Bronchial epithelial cell (primary cell): ENCODE measurements around the gene SLIT3. TPM values are rescaled to one million over a fixed set of nuclear protein-coding genes. Genes with fewer than 3 reads are reported as not detected.

Experiments used
- DNase-seq: peaks from one replicate; pipeline ENCODE4 v3.0.0-alpha.2; 2010; ENCODE audit warnings: low read depth
- FAIRE-seq: peaks from 2 replicates; lab custom pipeline; 2011; peaks lifted over from hg19 to GRCh38; lab: Jason Lieb, UNC
- H3K27me3 ChIP-seq: 2 replicates; pipeline ENCODE4 v1.5.1; 2011; ENCODE audit warnings: low read length; ENCODE audit not compliant: control insufficient read depth, insufficient read depth
- H3K36me3 ChIP-seq: 2 replicates; pipeline ENCODE4 v1.5.1; 2011; ENCODE audit warnings: low read length; ENCODE audit not compliant: control insufficient read depth, insufficient read depth
- H3K4me3 ChIP-seq: 2 replicates; pipeline ENCODE4 v1.5.1; 2011; ENCODE audit warnings: mild to moderate bottlenecking, low read depth, low read length, control low read depth
- total RNA-seq: library from RNA; depleted of rRNA; stranded (reverse); fragments of >200 nt; gene quantifications from 2 replicates; pipeline ENCODE4 v1.2.1, GENCODE V29; 2014
- TF ChIP-seq, protein P1 (sequence below): IDR thresholded peaks from 2 replicates; pipeline ENCODE4 v1.5.1; 2011; ENCODE audit warnings: mild to moderate bottlenecking, moderate library complexity, low read length, control low read depth, inconsistent platforms; ENCODE audit not compliant: insufficient read depth, severe bottlenecking

The SLIT3 gene
- total RNA-seq, 1 donor from 2014 or later: 0.79 TPM

- DNase-seq: no peak
- TF ChIP-seq, protein P1, sequence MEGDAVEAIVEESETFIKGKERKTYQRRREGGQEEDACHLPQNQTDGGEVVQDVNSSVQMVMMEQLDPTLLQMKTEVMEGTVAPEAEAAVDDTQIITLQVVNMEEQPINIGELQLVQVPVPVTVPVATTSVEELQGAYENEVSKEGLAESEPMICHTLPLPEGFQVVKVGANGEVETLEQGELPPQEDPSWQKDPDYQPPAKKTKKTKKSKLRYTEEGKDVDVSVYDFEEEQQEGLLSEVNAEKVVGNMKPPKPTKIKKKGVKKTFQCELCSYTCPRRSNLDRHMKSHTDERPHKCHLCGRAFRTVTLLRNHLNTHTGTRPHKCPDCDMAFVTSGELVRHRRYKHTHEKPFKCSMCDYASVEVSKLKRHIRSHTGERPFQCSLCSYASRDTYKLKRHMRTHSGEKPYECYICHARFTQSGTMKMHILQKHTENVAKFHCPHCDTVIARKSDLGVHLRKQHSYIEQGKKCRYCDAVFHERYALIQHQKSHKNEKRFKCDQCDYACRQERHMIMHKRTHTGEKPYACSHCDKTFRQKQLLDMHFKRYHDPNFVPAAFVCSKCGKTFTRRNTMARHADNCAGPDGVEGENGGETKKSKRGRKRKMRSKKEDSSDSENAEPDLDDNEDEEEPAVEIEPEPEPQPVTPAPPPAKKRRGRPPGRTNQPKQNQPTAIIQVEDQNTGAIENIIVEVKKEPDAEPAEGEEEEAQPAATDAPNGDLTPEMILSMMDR: no peak
- FAIRE-seq: no peak
- Histone ChIP-seq H3K4me3 (no peak overlapping the region), H3K27me3 (no peaks in the 10 kb centered on the region), H3K36me3 (no peaks in the 10 kb centered on the region)
Observed at GRCh38 chr5:168801567-168801966, 499.4 kb downstream of the SLIT3 start.

GRCh38 chr5:168800701-168801100 is 500.2 kb downstream of the SLIT3 start:
- TF ChIP-seq, protein P1: no peak
- no peaks in the 10 kb centered on the region for H3K27me3 ChIP-seq
- FAIRE-seq: peak; percentile 79
- H3K4me3 ChIP-seq: no peak overlapping the region
- DNase-seq: no peak
- H3K36me3 ChIP-seq: no peaks in the 10 kb centered on the region

DNA sequence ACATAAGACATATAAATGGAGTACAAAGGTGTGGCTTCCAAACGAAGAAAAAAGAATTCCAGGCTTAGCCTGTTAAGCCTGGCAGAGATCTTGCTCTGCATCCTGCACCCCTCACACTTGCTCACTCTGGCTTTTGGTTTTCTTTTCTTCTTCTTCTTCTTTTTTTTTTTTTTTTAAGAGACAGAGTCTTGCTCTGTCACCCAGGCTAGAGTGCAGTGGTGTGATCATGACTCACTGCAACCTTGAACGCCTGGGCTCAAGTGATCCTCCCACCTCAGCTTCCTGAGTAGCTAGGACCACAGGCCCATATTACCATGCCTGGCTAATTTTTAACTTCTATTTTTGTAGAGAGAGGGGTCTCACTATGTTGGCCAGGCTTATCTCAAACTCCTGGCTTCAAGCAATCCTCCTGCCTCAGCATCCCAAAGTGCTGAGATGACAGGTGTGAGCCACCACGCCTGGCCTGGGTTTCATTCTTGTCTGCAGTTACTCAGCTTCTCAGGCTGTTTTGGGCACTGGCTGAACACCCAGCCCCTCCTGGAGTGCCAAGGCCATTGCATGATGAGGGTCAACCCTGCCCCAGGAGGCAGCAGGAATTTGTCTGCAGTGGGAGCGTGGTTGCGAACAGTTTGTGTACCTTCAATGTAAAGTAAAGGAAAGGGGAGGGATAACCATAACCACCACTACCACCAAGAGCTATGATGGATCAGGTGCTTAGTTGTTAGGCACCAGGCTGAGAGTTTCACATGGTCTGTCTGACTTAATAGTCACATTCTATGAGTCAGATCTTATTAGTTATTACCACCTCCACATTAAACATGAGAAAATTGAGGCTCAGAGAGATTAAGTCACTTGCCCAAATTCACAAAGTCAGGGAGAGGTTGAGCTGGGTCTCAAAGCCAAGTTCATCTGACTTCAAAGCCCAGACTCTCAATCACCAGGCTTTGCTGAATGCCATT is 502.6 kb downstream of the SLIT3 start:
- Histone ChIP-seq H3K4me3 (no peak overlapping the region), H3K36me3 (no peaks in the 10 kb centered on the region), H3K27me3 (no peaks in the 10 kb centered on the region)
- DNase-seq (peak; percentile 37), FAIRE-seq (no peak)
- TF ChIP-seq, protein P1: no peak

DNA sequence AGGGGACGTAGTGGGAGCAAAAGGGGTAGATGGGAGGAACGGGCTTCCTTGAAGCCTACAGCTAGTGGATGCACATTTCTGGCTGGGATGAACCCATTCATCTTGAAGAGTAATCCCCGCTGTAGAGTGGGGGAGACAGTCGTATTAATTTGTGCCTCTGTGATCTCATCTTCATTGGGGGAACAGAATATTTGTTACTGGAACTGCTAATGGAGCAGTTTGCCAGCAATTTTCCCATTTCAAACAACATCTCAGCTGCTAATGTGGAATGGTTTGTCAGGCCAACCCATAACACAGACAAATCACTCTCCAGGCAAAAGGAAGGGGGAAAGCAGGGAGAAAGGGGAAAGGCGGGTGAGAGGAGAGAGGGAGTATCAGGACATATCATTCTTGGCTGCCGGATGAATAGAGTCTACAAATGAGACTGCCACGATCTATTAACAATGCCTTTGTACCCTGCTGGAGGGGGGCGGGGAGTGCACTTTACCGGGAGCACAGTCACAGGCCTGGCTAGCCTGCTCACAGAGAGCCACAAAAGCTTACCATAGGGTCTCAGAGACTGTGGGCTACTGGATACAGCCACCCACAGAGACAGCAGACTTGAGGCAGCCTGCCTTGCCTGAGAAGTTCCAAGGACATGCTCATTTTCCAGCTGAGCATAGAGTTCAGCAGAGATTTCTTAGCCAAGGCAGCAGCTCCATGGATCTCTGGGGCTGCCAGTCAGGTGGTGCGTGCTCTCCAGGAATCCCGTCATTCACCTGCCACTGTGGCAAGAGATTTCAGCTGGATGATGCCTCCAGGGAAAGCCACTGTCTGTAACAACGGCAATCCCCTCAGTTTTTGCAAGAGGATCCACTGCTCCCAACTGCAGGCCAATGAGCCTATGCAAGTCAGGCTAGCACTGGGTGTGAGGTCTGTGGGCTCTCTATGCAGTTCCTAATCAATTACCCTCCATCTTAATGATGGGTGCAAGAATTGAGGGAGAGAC is 504.1 kb downstream of the SLIT3 start:
- TF ChIP-seq, protein P1: no peak
- DNase-seq: no peak
- Histone ChIP-seq H3K27me3 (no peaks in the 10 kb centered on the region), H3K36me3 (no peaks in the 10 kb centered on the region), H3K4me3 (no peak overlapping the region)
- no peak for FAIRE-seq

DNA sequence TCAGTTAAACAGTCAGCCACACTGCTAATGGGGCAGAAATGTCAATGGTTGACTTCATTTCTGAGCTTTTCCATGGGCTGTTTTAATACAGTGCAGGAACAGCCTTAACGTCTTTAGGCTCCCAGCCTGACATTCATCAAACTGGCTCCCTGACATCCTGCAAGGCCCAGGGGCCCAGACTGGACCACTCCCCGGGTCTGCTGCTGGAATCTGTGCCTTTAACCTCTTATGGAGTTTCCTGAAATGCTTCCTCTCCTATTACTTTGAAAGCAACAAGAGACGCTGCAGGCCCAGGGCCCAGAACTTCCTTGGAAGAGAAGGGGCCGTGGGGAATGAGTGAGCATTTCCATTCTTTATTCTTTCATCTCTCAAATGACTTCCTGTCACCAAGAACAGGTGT is 504.9 kb downstream of the SLIT3 start:
- FAIRE-seq (no peak), DNase-seq (no peak)
- no peaks in the 10 kb centered on the region for H3K36me3 ChIP-seq
- H3K27me3 ChIP-seq: no peaks in the 10 kb centered on the region
- H3K4me3 ChIP-seq: no peak overlapping the region
- TF ChIP-seq, protein P1: no peak
